Endothelial cell of umbilical vein (primary cell): Measurements from ENCODE around the gene MXD4. TPM values are rescaled to one million over a fixed set of nuclear protein-coding genes. Genes with fewer than 3 reads are reported as not detected.

Source experiments
- BruUV-seq: library from RNA; stranded (reverse); fragments of 400-500 nt; replicated peaks from 2 replicates; lab custom pipeline; 2021; lab: Mats Ljungman, UMichigan
- CTCF ChIA-PET: fragments of 300-600, 350-600 bp; sonication (Branson Sonifier 250); formaldehyde crosslinking; loops from one replicate; lab custom pipeline; 2021; ENCODE audit warnings: antibody characterized with exemption, inconsistent platforms; lab: Charles Lee
- POLR2A ChIA-PET: fragments of 300-600, 350-600 bp; sonication (Branson Sonifier 250); formaldehyde crosslinking; loops from one replicate; lab custom pipeline; 2021; ENCODE audit warnings: antibody characterized with exemption, inconsistent platforms; lab: Charles Lee
- DNase-seq: peaks from one replicate; pipeline ENCODE4 v3.0.0-alpha.2; 2011; ENCODE audit warnings: low read depth, low spot score
- FAIRE-seq: peaks from 2 replicates; lab custom pipeline; 2011; peaks lifted over from hg19 to GRCh38; lab: Jason Lieb, UNC
- H2AFZ ChIP-seq: 2 replicates; pipeline ENCODE4 v1.6.0; 2012; ENCODE audit warnings: low read depth, low read length, control low read depth, inconsistent platforms
- H3K27ac ChIP-seq: 2 replicates; pipeline ENCODE4 v1.5.1; 2011; ENCODE audit warnings: low read depth, mild to moderate bottlenecking, control low read depth, low read length, moderate library complexity; ENCODE audit not compliant: insufficient read depth
- H3K27me3 ChIP-seq, 2 experiments: 2 replicates each; pipeline versions ENCODE4 v1.6.0 to v1.6.1; 2011; ENCODE audit warnings: low read length in 2 of 2, mixed read lengths in 1 of 2; ENCODE audit not compliant: control insufficient read depth in 2 of 2, insufficient read depth in 2 of 2
- H3K36me3 ChIP-seq, 2 experiments: 2 replicates in 1 of 2; 3 replicates in 1 of 2; pipeline ENCODE4 v1.5.1; 2011; ENCODE audit warnings: low read length in 2 of 2, mild to moderate bottlenecking in 1 of 2, moderate library complexity in 1 of 2; ENCODE audit not compliant: control insufficient read depth in 2 of 2, insufficient read depth in 2 of 2; ENCODE audit errors: extremely low read depth in 1 of 2
- H3K4me1 ChIP-seq: 3 replicates; pipeline ENCODE4 v1.5.1; 2011; ENCODE audit warnings: mild to moderate bottlenecking, low read length; ENCODE audit not compliant: control insufficient read depth, insufficient read depth; ENCODE audit errors: extremely low read depth
- H3K4me2 ChIP-seq: 2 replicates; pipeline ENCODE4 v1.6.1; 2011; ENCODE audit warnings: low read length, control low read depth, mixed read lengths; ENCODE audit not compliant: insufficient read depth
- H3K4me3 ChIP-seq, 3 experiments: fragments of 200-600 bp in 1 of 3; sonication (generic), shearing (Covaris generic) in 1 of 3; replicated peaks in 1 of 3; 2 replicates each; pipeline ENCODE4 v1.5.1; 2011 to 2016; ENCODE audit warnings: control low read depth in 3 of 3, low read length in 3 of 3, mild to moderate bottlenecking in 2 of 3, inconsistent platforms in 1 of 3, low read depth in 1 of 3, moderate library complexity in 1 of 3; ENCODE audit not compliant: insufficient read depth in 1 of 3
- H3K79me2 ChIP-seq: 2 replicates; pipeline ENCODE4 v1.6.0; 2012; ENCODE audit warnings: low read length, inconsistent platforms; ENCODE audit not compliant: control insufficient read depth, insufficient read depth
- H3K9ac ChIP-seq: replicated peaks from 2 replicates; pipeline ENCODE3; 2011; ENCODE audit warnings: low read length, control low read depth; ENCODE audit not compliant: insufficient read depth; ENCODE audit errors: extremely low read depth
- H3K9me1 ChIP-seq: replicated peaks from 3 replicates; pipeline ENCODE4 v1.6.0; 2011; ENCODE audit warnings: mild to moderate bottlenecking, low read length; ENCODE audit not compliant: control insufficient read depth, insufficient read depth; ENCODE audit errors: extremely low read depth
- H3K9me3 ChIP-seq: replicated peaks from 2 replicates; pipeline ENCODE4 v1.5.1; 2012; ENCODE audit warnings: low read length, inconsistent platforms; ENCODE audit not compliant: control insufficient read depth, insufficient read depth
- H4K20me1 ChIP-seq: replicated peaks from 2 replicates; pipeline ENCODE3; 2011; ENCODE audit warnings: mild to moderate bottlenecking, low read length; ENCODE audit not compliant: control insufficient read depth, insufficient read depth; ENCODE audit errors: extremely low read depth
- EZH2 ChIP-seq: IDR thresholded peaks from 2 replicates; pipeline ENCODE4 v1.6.1; 2012; ENCODE audit warnings: borderline replicate concordance, low read depth, mild to moderate bottlenecking, moderate library complexity, low read length, inconsistent platforms; ENCODE audit not compliant: severe bottlenecking
- FOS ChIP-seq: IDR thresholded peaks from 2 replicates; pipeline ENCODE4 v1.6.1; 2011; ENCODE audit warnings: mild to moderate bottlenecking, low read length, moderate library complexity, borderline replicate concordance; ENCODE audit not compliant: insufficient read depth
- GATA2 ChIP-seq: IDR thresholded peaks from 2 replicates; pipeline ENCODE4 v1.7.0; 2011; ENCODE audit warnings: low read depth, mild to moderate bottlenecking, moderate library complexity, mixed read lengths, low read length; ENCODE audit not compliant: insufficient read length, insufficient read depth
- JUN ChIP-seq: IDR thresholded peaks from 2 replicates; pipeline ENCODE4 v1.6.1; 2011; ENCODE audit warnings: borderline replicate concordance, low read depth; ENCODE audit not compliant: insufficient read length, insufficient read depth
- MYC ChIP-seq: IDR thresholded peaks from one replicate; pipeline ENCODE4 v1.6.1; 2011; ENCODE audit warnings: mild to moderate bottlenecking, low read depth, low read length
- POLR2A ChIP-seq: IDR thresholded peaks from 2 replicates; pipeline ENCODE4 v1.6.1; 2012; ENCODE audit warnings: low read depth, mild to moderate bottlenecking, control low read depth, low read length
- POLR2AphosphoS5 ChIP-seq: IDR thresholded peaks from 2 replicates; pipeline ENCODE4 v1.6.1; 2012; ENCODE audit warnings: low read depth, mild to moderate bottlenecking, control low read depth, low read length, moderate library complexity; ENCODE audit not compliant: insufficient read depth
- dilution Hi-C: fragments of 300-500 bp; cut with MboI; formaldehyde crosslinking; loops from one replicate; pipeline ENCODE4 v1.15.0; 2019; ENCODE audit warnings: low sequenced_read_pairs; ENCODE audit not compliant: extremely low pct_ligation_motif_present
- intact Hi-C: fragments of 100-400 bp; cut with micrococcal nuclease; formaldehyde crosslinking; loops from one replicate; pipeline ENCODE4 v1.10.0; 2022
- polyA plus RNA-seq, 4 experiments: library from polyadenylated mRNA; depleted of rRNA in 3 of 4; stranded (reverse) in 3 of 4; unstranded in 1 of 4; fragments of >200 nt; gene quantifications; 2 replicates each; pipeline versions ENCODE4 v1.2.1 to v1.2.3, GENCODE V29; 2011 to 2012; ENCODE audit warnings: missing spikeins in 1 of 4
- total RNA-seq: library from RNA; stranded (reverse); gene quantifications from 2 replicates; pipeline ENCODE4 v1.2.3, GENCODE V29; 2021
- TF ChIP-seq, protein P1 (sequence below), 2 donors: IDR thresholded peaks; 1 replicate in 1 of 2; 2 replicates in 1 of 2; pipeline ENCODE4 v1.5.1; 2011; ENCODE audit warnings: low read length in 2 of 2, mild to moderate bottlenecking in 2 of 2, moderate library complexity in 2 of 2, control low read depth in 1 of 2, inconsistent platforms in 1 of 2, low read depth in 1 of 2; ENCODE audit not compliant: insufficient read depth in 1 of 2; ENCODE audit errors: extremely low read depth in 1 of 2
- TF ChIP-seq, protein P2 (sequence below): IDR thresholded peaks from 2 replicates; pipeline ENCODE4 v1.6.1; 2011; ENCODE audit not compliant: insufficient read depth, insufficient read length

The MXD4 gene
- total and polyA plus RNA-seq, 2 donors (not counting 3 experiments of a cell fraction or from before 2014, with no cell fraction given), result 62.7 to 74.1 TPM

- Histone ChIP-seq H3K4me3 (no peak overlapping the region), H3K4me1 (no peaks in the 10 kb centered on the region), H3K27ac (no peak overlapping the region), H2AFZ (no peak overlapping the region), H3K4me2 (no peak overlapping the region), H3K36me3 (no peaks in the 10 kb centered on the region), H3K9me1 (no peaks in the 10 kb centered on the region), H3K9me3 (no peaks in the 10 kb centered on the region), H3K27me3 (no peaks in the 10 kb centered on the region), H3K79me2 (no peaks in the 10 kb centered on the region), H3K9ac (no peak overlapping the region), H4K20me1 (no peaks in the 10 kb centered on the region)
- dilution Hi-C loops (no loop called here), intact Hi-C loops (no loop called here)
- FAIRE-seq (no peak), DNase-seq (no peak)
- no TSS peak for BruUV-seq
- POLR2A ChIA-PET, result interaction anchor here (0.6 kb wide), 1 partner anchor 73 kb away, joined by 4 read pairs; no protein-coding TSS in a partner anchor
- CTCF ChIA-PET, result no interaction called here
- TF ChIP-seq EZH2 (no peak), GATA2 (no peak), JUN (no peak), FOS (no peak), MYC (no peak), POLR2AphosphoS5 (no peak), POLR2A (no peak)
- TF ChIP-seq, protein P1, sequence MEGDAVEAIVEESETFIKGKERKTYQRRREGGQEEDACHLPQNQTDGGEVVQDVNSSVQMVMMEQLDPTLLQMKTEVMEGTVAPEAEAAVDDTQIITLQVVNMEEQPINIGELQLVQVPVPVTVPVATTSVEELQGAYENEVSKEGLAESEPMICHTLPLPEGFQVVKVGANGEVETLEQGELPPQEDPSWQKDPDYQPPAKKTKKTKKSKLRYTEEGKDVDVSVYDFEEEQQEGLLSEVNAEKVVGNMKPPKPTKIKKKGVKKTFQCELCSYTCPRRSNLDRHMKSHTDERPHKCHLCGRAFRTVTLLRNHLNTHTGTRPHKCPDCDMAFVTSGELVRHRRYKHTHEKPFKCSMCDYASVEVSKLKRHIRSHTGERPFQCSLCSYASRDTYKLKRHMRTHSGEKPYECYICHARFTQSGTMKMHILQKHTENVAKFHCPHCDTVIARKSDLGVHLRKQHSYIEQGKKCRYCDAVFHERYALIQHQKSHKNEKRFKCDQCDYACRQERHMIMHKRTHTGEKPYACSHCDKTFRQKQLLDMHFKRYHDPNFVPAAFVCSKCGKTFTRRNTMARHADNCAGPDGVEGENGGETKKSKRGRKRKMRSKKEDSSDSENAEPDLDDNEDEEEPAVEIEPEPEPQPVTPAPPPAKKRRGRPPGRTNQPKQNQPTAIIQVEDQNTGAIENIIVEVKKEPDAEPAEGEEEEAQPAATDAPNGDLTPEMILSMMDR (IDR thresholded peaks at IDR 0.05; ENCODE audit: extremely low read depth in 1 of 2, insufficient read depth in 1 of 2, low read depth in 1 of 2, low read length in 2 of 2), result no peak
- TF ChIP-seq, protein P2, sequence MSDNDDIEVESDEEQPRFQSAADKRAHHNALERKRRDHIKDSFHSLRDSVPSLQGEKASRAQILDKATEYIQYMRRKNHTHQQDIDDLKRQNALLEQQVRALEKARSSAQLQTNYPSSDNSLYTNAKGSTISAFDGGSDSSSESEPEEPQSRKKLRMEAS, result no peak
Observed at GRCh38 chr4:2297606-2298531, 36.0 kb upstream of the MXD4 start.
